ENCODE results near the gene RBM47. TPM values are rescaled to one million over a fixed set of nuclear protein-coding genes. Genes with fewer than 3 reads are reported as not detected.

The RBM47 gene
- total RNA-seq, 1 donor from 2014 or later: 0.11 TPM

DNA sequence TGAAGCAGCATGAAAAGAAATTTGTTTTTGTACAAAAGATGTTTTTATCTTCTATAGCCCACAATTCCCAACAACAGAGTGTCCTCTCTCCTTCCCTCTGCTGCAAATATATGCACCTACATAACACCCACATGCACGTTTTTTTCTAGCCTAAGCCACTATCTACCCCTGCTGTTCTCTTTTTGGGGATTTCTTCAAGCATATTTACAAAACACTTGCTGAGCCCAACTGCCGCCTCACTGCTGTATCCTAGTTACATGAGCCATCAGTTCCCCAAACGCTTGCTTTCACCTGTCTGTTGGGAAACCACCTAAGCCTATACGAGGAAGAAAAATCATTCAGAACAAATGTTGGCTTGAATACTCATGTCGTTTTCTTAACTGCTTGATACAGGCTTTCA is 167.3 kb downstream of the RBM47 start:
- Mint-ChIP-seq H3K36me3 (ENCODE audit: unreplicated experiment) (no peaks in the 10 kb centered on the region), H3K27ac (ENCODE audit: unreplicated experiment) (no peak overlapping the region), H3K27me3 (ENCODE audit: unreplicated experiment) (peaks cover 17% of the 10 kb centered on the region), H3K4me1 (ENCODE audit: unreplicated experiment) (no peaks in the 10 kb centered on the region), H3K9me3 (ENCODE audit: unreplicated experiment) (no peaks in the 10 kb centered on the region), H3K4me3 (ENCODE audit: unreplicated experiment) (no peak overlapping the region)
- TF ChIP-seq, protein P1, sequence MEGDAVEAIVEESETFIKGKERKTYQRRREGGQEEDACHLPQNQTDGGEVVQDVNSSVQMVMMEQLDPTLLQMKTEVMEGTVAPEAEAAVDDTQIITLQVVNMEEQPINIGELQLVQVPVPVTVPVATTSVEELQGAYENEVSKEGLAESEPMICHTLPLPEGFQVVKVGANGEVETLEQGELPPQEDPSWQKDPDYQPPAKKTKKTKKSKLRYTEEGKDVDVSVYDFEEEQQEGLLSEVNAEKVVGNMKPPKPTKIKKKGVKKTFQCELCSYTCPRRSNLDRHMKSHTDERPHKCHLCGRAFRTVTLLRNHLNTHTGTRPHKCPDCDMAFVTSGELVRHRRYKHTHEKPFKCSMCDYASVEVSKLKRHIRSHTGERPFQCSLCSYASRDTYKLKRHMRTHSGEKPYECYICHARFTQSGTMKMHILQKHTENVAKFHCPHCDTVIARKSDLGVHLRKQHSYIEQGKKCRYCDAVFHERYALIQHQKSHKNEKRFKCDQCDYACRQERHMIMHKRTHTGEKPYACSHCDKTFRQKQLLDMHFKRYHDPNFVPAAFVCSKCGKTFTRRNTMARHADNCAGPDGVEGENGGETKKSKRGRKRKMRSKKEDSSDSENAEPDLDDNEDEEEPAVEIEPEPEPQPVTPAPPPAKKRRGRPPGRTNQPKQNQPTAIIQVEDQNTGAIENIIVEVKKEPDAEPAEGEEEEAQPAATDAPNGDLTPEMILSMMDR (IDR thresholded peaks at IDR 0.05): no peak
- DNase-seq (ENCODE audit: extremely low spot score, unreplicated experiment): no peak

DNA sequence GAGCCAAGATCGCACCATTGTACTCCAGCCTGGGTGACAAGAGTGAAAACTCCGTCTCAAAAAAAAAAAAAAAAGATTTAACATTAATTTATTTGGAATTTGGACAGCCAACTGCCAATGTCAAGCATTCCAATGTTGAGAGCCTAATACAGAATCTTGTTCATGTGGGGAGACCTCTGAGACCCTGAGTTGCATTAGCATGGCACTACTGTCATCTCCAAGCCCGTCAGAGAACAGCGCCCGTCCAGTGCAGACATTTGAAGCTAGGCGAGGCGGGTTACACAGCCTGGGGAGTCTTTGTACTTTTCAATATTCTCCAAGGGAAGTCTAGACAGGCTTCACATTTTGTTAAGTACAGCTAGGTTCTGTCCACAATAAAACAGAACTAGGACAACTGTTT is 167.8 kb downstream of the RBM47 start:
- TF ChIP-seq, protein P1 (IDR thresholded peaks at IDR 0.05): no peak
- no peaks in the 10 kb centered on the region for H3K9me3 Mint-ChIP-seq (ENCODE audit: unreplicated experiment)
- H3K4me1 Mint-ChIP-seq (ENCODE audit: unreplicated experiment): no peaks in the 10 kb centered on the region
- no peak for DNase-seq (ENCODE audit: extremely low spot score, unreplicated experiment)
- no peaks in the 10 kb centered on the region for H3K36me3 Mint-ChIP-seq (ENCODE audit: unreplicated experiment)
- peaks cover 17% of the 10 kb centered on the region for H3K27me3 Mint-ChIP-seq (ENCODE audit: unreplicated experiment)
- no peak overlapping the region for H3K4me3 Mint-ChIP-seq (ENCODE audit: unreplicated experiment)
- H3K27ac Mint-ChIP-seq (ENCODE audit: unreplicated experiment): no peak overlapping the region

DNA sequence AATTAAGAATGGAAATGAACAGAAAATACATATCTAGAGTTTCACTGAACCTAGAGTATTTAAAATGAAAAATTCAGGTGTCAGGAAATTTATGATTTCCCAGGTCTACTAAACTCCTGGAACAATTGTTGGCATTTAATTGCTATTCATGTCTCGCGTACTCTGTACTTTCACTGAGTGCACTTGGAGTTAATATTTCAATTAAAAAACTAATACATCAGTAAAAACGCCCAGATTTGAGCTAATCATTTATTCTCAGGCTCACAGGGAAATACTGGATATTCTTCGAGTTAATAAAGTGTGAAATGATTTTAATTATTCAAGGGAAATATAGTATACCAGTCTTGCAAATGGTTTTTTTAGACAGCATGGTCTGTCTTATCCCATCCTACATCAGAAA is 168.6 kb downstream of the RBM47 start:
- no peak for DNase-seq (ENCODE audit: extremely low spot score, unreplicated experiment)
- no peaks in the 10 kb centered on the region for H3K36me3 Mint-ChIP-seq (ENCODE audit: unreplicated experiment)

DNA sequence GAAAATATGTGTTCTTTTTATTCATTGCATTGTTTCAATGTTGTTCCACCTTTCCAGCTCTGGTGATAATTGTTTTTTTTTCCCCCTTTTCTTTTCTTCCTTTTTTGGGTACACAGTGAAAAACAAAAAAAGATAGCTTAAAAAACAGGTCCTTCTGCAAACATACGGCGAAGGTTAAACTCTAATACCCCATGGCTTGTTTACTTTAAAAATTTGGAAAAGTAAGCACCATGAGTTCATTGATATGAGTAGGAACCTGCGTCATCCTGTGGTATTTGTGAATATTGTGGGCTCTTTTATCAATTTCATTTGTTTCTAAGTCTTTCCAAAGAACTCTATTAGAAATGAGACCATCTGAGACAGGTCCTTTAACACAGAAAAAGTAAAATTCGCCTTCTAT is 171.0 kb downstream of the RBM47 start:
- no peak overlapping the region for H3K27ac Mint-ChIP-seq (ENCODE audit: unreplicated experiment)
- TF ChIP-seq, protein P1 (IDR thresholded peaks at IDR 0.05): no peak
- no peak overlapping the region for H3K4me3 Mint-ChIP-seq (ENCODE audit: unreplicated experiment)
- DNase-seq (ENCODE audit: extremely low spot score, unreplicated experiment): no peak
- H3K4me1 Mint-ChIP-seq (ENCODE audit: unreplicated experiment): no peaks in the 10 kb centered on the region
- no peaks in the 10 kb centered on the region for H3K36me3 Mint-ChIP-seq (ENCODE audit: unreplicated experiment)
- H3K27me3 Mint-ChIP-seq (ENCODE audit: unreplicated experiment): peaks cover 16% of the 10 kb centered on the region
- H3K9me3 Mint-ChIP-seq (ENCODE audit: unreplicated experiment): no peaks in the 10 kb centered on the region

More for the DNA sequence above, 168.6 kb downstream of the RBM47 start:
- no peak overlapping the region for H3K4me3 Mint-ChIP-seq (ENCODE audit: unreplicated experiment)
- TF ChIP-seq, protein P1 (IDR thresholded peaks at IDR 0.05): no peak
- no peak overlapping the region for H3K27ac Mint-ChIP-seq (ENCODE audit: unreplicated experiment)
- no peaks in the 10 kb centered on the region for H3K9me3 Mint-ChIP-seq (ENCODE audit: unreplicated experiment)
- H3K27me3 Mint-ChIP-seq (ENCODE audit: unreplicated experiment): peaks cover 17% of the 10 kb centered on the region
- no peaks in the 10 kb centered on the region for H3K4me1 Mint-ChIP-seq (ENCODE audit: unreplicated experiment)

DNA sequence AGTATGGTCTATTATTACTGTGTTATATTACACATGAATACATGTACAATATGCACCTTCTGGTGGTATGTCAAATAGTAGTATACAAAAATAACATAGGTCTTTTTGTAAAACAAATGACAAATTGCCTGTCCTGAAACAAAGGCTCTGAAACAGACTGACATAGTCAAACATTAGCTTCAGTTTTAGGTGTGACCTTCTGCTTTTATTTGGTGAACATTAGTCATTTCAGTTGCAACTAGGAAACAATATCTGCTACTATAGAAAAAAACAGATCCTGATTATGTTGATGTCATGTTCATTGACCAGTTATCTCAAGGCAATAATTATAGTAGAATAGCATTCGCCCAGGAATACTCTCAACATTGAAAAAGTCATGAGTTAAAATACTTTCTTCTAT is 171.6 kb downstream of the RBM47 start:
- H3K27me3 Mint-ChIP-seq (ENCODE audit: unreplicated experiment): peaks cover 15% of the 10 kb centered on the region
- H3K4me1 Mint-ChIP-seq (ENCODE audit: unreplicated experiment): no peaks in the 10 kb centered on the region

More for the DNA sequence above, 171.6 kb downstream of the RBM47 start:
- Mint-ChIP-seq H3K4me3 (ENCODE audit: unreplicated experiment) (no peak overlapping the region), H3K27ac (ENCODE audit: unreplicated experiment) (no peak overlapping the region), H3K36me3 (ENCODE audit: unreplicated experiment) (no peaks in the 10 kb centered on the region), H3K9me3 (ENCODE audit: unreplicated experiment) (no peaks in the 10 kb centered on the region)
- no peak for DNase-seq (ENCODE audit: extremely low spot score, unreplicated experiment)
- TF ChIP-seq, protein P1 (IDR thresholded peaks at IDR 0.05): no peak

Data from osteocyte (in vitro differentiated cells).